ENCODE data around the gene SUPT3H. TPM values are rescaled to one million over a fixed set of nuclear protein-coding genes. Genes with fewer than 3 reads are reported as not detected.

Gene SUPT3H
- total RNA-seq, 1 experiment from 2014 or later = 35.8 TPM

GRCh38 chr6:44956396-44956795, 421.3 kb downstream of the SUPT3H start:
- DNase-seq (ENCODE audit: low read depth) = peak; percentile 16

DNA sequence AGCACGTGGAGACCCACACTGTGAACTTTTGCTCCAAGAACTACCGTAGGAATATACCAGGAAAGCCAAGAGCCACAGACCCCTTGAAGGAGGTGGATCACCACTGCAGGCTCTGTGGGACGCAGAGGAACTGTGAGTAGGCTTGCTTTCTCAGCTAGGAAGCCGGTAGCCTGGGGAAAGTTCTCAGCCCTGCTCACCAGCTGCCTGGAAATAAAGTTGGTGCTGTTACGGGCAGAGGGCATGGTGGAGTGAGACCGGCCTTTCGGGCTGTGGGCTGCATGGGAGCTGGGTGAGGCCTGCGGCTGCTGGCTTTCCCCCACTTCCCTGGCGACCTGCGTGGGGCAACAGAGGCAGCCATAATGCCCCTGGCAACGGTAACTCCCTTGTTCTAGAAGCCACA, 422.6 kb downstream of the SUPT3H start:
- no peak for DNase-seq (ENCODE audit: low read depth)

DNA sequence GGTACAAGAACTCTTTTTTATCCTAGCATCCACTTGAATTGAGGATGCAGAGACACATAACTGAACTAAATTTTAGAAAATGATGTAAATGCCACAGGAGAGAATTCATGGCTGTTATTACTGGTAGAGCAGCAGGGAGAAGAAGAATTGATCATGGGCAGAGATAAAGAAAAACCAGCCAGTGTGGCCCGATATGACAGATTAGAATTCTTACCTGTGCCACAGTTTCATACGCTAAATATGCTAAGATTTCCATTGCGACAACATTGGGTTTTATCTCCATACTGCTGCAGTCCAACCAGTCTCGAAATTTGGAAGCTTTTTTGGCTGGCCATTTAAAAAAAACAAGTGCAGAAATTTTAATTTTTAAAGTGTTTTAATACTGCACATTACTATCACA, 423.5 kb downstream of the SUPT3H start:
- no peak for DNase-seq (ENCODE audit: low read depth)

- DNase-seq (ENCODE audit: low read depth) = no peak
Measured at GRCh38 chr6:44951253-44951747, 426.4 kb downstream of the SUPT3H start.

DNA sequence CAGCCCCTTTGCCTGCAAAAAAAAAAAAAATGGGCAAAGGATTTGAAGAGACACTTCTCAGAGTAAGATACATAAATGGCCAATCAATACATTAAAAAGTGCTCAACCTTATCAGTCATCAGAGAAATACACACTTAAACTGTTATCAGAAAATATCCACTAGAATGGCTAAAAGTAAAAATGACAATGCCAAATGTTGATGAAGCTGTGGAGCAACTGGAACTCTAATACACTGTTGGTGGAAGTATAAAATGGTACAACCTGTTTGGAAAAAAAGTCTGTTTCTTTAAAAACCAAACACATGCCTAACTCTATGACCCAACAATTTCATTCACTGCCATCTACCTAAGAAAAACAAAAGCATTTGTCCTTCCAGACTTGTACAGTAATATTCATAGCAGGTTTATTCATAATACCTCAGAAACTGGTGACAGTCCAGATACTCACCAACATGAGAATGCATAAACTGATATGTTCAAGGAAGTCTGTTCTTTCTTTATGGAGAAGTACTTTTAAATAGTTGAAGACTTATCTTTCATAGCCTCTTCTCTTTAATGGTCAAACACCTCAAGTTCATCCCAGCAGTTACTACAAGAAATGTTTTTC, 428.0 kb downstream of the SUPT3H start:
- no peak for DNase-seq (ENCODE audit: low read depth)

- DNase-seq (ENCODE audit: low read depth) = no peak
Measured at GRCh38 chr6:44943541-44943940, 434.2 kb downstream of the SUPT3H start.

- DNase-seq (ENCODE audit: low read depth) = no peak
Measured at GRCh38 chr6:44942798-44943197, 434.9 kb downstream of the SUPT3H start.

GRCh38 chr6:44942201-44942600, 435.5 kb downstream of the SUPT3H start:
- DNase-seq (ENCODE audit: low read depth) = no peak

GRCh38 chr6:44940367-44940766, 437.4 kb downstream of the SUPT3H start:
- DNase-seq (ENCODE audit: low read depth) = no peak

GRCh38 chr6:44935693-44936300, 441.9 kb downstream of the SUPT3H start:
- no peak for DNase-seq (ENCODE audit: low read depth)

DNA sequence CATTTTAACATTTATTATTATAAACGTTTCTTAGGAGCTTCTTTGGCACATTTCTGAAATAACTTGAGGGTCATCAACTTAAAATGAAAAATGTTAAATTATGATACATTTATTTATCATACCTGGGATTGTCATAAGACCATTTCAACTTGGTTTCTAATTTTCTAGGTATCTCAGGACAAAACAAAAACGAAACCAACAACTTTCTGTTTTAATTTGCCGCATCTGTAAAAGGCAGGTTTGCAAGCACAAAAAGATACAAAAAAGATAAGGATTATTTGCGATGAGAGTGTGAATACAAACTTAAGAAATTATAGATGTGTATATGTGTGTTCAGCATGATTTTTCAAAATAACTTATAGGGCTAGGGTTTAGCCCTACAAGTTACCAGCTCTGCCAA, 444.6 kb downstream of the SUPT3H start:
- DNase-seq (ENCODE audit: low read depth) = no peak

GRCh38 chr6:44932651-44933091, 445.1 kb downstream of the SUPT3H start:
- DNase-seq (ENCODE audit: low read depth) = no peak

DNA sequence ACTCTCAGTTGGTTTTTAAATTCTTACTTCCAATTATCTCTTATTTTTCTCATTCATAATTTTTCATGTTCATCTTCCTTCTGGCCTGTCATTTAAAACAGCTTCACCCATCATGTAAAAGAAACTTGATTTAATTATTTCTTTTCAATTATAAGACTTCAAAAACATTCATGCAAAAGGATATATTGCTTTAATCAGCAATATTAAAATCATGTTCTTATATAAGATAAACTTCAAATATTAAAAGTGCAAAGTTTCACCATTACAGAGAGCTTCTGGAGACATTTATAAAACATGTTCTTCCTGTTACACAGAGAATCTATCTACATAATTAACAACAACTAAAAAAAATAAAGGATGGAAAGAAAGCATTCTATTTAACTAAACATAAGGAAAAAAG, 446.3 kb downstream of the SUPT3H start:
- no peak for DNase-seq (ENCODE audit: low read depth)

- DNase-seq (ENCODE audit: low read depth) = no peak
Measured at GRCh38 chr6:44926556-44926955, 451.2 kb downstream of the SUPT3H start.

DNA sequence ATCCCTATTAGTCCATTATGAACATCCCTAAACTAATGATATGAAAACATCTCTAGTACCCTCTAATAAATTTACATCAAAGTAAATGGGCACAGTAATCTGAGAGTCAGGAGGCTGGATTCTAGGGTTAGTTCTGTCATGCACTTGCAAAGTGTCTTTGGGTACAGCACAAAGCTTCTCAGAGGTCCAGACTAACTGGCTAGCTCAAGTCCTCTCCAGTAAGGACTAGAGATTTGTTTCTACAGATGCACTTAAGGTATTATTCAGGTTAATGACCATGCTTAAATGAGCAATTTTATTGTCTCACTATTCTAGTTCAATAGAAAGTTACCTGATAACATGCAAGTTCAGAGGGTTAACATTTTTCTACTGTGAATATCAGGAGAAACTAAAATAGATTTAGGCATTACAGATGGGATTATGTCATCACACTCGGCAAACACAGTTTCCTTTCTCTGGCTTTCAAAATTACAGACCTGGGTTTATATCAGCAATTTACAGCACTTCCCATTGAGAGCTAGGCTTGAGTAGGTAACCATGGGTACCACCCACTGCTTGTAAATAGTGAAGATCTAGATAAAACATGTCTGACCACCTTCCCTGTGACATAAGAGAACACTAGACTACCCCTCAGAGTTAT, 452.5 kb downstream of the SUPT3H start:
- DNase-seq (ENCODE audit: low read depth) = peak; percentile 63

DNA sequence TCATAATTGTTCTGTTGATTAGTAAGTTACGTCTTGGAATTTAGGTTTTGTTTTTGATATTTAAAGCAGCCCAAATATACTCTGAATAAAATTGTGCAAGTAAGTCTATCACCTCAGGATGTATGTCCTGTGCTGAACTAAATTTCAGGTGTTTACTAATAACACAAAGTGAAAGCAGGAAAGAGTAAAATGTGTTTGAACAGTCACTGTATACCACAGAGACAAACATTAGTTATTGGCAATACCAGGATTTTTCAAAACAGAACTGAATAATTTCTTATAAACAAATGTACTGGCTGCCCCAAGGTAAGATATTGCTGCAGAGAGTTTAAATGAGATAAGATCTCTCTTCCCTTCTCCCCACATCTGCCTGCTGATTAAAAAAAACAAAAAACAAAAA, 454.3 kb downstream of the SUPT3H start:
- no peak for DNase-seq (ENCODE audit: low read depth)

GRCh38 chr6:44921798-44922197, 455.9 kb downstream of the SUPT3H start:
- DNase-seq (ENCODE audit: low read depth) = no peak

DNA sequence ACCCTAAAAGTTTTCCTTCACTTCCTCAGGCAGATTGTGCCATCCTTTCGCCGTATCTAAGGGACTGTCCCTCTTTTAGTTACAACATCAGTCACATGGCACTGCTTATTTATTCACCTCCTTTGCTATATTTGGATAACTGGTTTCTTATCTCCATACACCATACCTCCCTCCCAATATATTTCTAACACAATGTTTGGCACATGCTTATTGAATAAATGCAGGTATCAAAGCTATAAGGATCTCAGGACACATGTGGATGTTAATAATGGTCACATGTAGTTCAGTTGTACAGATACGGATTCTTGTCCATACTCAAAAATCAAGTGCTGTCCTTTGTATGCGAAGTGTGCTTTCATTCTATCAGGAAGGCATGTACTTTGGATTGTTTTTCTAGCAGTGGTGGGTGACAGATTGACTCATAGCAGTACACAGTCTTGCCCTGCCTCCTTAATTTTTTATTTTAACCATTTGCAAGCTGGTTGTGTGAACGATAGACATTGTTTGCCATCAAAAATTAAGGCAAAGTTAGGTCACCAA, 456.7 kb downstream of the SUPT3H start:
- peak; percentile 15 for DNase-seq (ENCODE audit: low read depth)

DNA sequence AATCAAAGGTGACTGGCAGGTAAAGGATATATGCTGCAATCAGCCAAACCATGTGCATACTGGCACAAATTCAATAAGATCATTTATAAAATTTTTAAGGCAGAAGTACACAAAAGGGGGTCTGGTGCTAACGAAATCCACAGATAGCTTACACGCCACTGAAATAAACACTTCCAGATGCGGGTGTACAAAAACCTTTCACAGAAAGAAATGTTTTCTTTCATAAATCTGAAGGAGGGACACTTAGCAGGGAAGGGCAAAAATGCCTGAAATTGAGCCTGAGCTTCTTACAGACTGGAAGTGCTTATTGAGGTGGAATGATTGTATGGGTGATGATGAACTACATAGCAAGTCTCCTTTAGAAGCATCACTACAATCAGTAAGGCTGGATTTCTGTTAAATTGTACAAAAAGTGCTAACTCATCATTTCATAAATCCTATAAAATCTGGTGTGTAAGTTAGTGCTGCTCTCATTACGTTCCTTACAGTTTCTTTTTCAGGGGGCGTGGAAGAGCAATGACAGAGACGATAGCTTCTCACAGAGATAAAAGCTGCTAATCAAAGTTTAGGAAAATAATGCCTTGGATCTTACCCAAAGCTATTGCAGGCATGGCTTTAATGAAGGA, 458.9 kb downstream of the SUPT3H start:
- no peak for DNase-seq (ENCODE audit: low read depth)

- no peak for DNase-seq (ENCODE audit: low read depth)
Measured at GRCh38 chr6:44917430-44917829, 460.3 kb downstream of the SUPT3H start.

- no peak for DNase-seq (ENCODE audit: low read depth)
Measured at GRCh38 chr6:44915111-44915510, 462.6 kb downstream of the SUPT3H start.

DNA sequence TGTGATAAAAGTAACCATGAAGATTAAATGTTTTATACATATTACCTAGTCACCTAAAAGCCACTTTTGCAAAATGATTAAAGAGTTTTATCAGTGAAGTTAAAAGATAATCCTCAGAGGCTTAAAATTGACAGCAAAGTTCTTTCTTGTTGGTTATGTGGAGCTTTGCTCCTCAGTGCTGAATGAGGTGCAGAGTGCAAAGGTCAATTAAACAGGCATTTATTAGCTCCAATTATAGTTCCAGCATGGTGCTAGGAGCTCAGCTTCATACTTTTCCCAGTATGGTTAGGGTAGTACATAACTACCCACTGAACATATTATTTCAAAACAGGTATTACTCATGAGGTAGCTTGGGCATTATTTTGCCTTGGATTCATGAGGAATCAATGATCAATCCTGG, 463.6 kb downstream of the SUPT3H start:
- DNase-seq (ENCODE audit: low read depth) = no peak
